Heart right ventricle (tissue), 16 donors: Measurements from ENCODE around the gene ATF6B. TPM values are rescaled to one million over a fixed set of nuclear protein-coding genes. Genes with fewer than 3 reads are reported as not detected.

Experiments
- ATAC-seq, 8 donors: fragments of 200-7000 bp; cut with Tn5 transposase; one replicate each; pipeline ENCODE4 v1.9.1; 2020; ENCODE audit warnings: mild to moderate bottlenecking in 8 of 8, moderate library complexity in 8 of 8, moderate number of reproducible peaks in 1 of 8
- DNase-seq, 2 donors: peaks; one replicate each; pipeline ENCODE4 v3.0.0-alpha.2; 2020
- H3K27ac ChIP-seq, 10 donors: fragments of 200-600 bp; sonication (generic) in 2 of 10; one replicate each; pipeline versions ENCODE4 v1.5.0 to v1.8.0; 2020 to 2022; ENCODE audit warnings: mild to moderate bottlenecking in 3 of 10
- H3K27me3 ChIP-seq, 7 donors: fragments of 200-600 bp; one replicate each; pipeline ENCODE4 v1.8.0; 2021 to 2022; ENCODE audit warnings: mild to moderate bottlenecking in 2 of 7
- H3K36me3 ChIP-seq, 9 donors: fragments of 200-600 bp; sonication (generic) in 1 of 9; one replicate each; pipeline versions ENCODE4 v1.5.0 to v1.8.0; 2020 to 2022; ENCODE audit warnings: mild to moderate bottlenecking in 2 of 9
- H3K4me1 ChIP-seq, 9 donors: fragments of 200-600 bp; sonication (generic) in 1 of 9; one replicate each; pipeline versions ENCODE4 v1.5.0 to v1.8.0; 2020 to 2022; ENCODE audit warnings: mild to moderate bottlenecking in 4 of 9
- H3K4me3 ChIP-seq, 10 donors: fragments of 200-600 bp; sonication (generic) in 2 of 10; one replicate each; pipeline versions ENCODE4 v1.5.0 to v1.8.0; 2020 to 2022; ENCODE audit warnings: mild to moderate bottlenecking in 7 of 10, moderate library complexity in 2 of 10
- H3K9me3 ChIP-seq, 11 donors: fragments of 200-600 bp in 10 of 11; sonication (generic) in 2 of 11; one replicate each; pipeline versions ENCODE4 v1.5.0 to v1.8.0; 2013 to 2022; ENCODE audit warnings: mild to moderate bottlenecking in 2 of 11, control low read depth in 1 of 11, moderate library complexity in 1 of 11
- WGBS, 2 donors: extraction: QIAGEN DNeasy Blood & Tissue Kit; methylation state at CpG; one replicate each; pipeline ENCODE4 v1.1.7; 2013; ENCODE audit warnings: inconsistent platforms in 1 of 2; 5-methylcytosine and 5-hydroxymethylcytosine counted together
- intact Hi-C, 10 donors: fragments of 100-400 bp; cut with DNase I; formaldehyde crosslinking; loops; one replicate each; pipeline versions ENCODE4 v1.11.1 to v1.14.2; 2022
- polyA plus RNA-seq, 2 donors: library from polyadenylated mRNA; stranded (reverse); fragments of 200-250 nt; gene quantifications; one replicate each; pipeline ENCODE4 v1.2.3, GENCODE V29; 2013
- total RNA-seq, 10 donors: library from RNA; stranded (reverse); fragmentation: NEBNext Ultra II Directional in 3 of 10; extraction: Animal tissue kit (Norgen Biotek cat#: 25700) in 3 of 10; gene quantifications; one replicate each; pipeline versions ENCODE4 v1.2.1 to v1.2.4, GENCODE V29; 2021 to 2023
- TF ChIP-seq, protein P1 (sequence below), 9 donors: fragments of 200-600 bp; sonication (generic) in 2 of 9; IDR thresholded peaks; one replicate each; pipeline versions ENCODE4 v1.5.0 to v1.8.0; 2021 to 2022; ENCODE audit warnings: antibody characterized with exemption in 9 of 9, mild to moderate bottlenecking in 5 of 9, moderate library complexity in 1 of 9
- donor health status: Arrhythmogenic right ventricular cardiomyopathy.
- donor health status: ischemic (EF 13 %, LVEDD 7.1; RV severe dilation, severe dysfunction).
- donor health status: healthy with polysubstance abuse.
- donor health status: DM: no; HTN: yes; CAD: no.
- donor health status: DM: no; HTN: no; CAD: no.
- donor health status: ischemic (EF 25% LVEDD 6.9; RV normal size, moderate dysfunction).
- donor health status: ischemic (EF 25% LVEDD 5.7; RV mildly dilated, moderate dysfunction).
- donor health status: healthy.
- donor health status: DM: yes; HTN: yes; CAD: no.
- donor health status: Ischemic cardiomyopathy.
- donor health status: ischemic (EF 35%, LVEDD 5.7; RV mildly dilated, moderate dysfunction).
- donor health status: nonischemic (EF 11% LVEDD 7.7; RV severe dilation, severe dysfunction).
- donor health status: DM: yes; HTN: yes; CAD: no.
- donor health status: PGD.
- donor health status: ischemic (EF 29% LVEDD 5.4; RV normal size, mild dysfunction).
- donor health status: nonischemic (EF 23%, LVEDD 6.1; RV moderate dilation, normal function).

The ATF6B gene
- total and polyA plus RNA-seq, 12 donors = 20.1 to 47.0 (median 29.4) TPM

- peaks cover 0 to 89% (median 6%) of the 10 kb centered on the region in 9 donors for H3K36me3 ChIP-seq
- no peak for DNase-seq
- H3K9me3 ChIP-seq = no peaks in the 10 kb centered on the region
- peak in 4 of 8 donors; percentile 4 to 24 (median 9) for ATAC-seq
- TF ChIP-seq, protein P1, sequence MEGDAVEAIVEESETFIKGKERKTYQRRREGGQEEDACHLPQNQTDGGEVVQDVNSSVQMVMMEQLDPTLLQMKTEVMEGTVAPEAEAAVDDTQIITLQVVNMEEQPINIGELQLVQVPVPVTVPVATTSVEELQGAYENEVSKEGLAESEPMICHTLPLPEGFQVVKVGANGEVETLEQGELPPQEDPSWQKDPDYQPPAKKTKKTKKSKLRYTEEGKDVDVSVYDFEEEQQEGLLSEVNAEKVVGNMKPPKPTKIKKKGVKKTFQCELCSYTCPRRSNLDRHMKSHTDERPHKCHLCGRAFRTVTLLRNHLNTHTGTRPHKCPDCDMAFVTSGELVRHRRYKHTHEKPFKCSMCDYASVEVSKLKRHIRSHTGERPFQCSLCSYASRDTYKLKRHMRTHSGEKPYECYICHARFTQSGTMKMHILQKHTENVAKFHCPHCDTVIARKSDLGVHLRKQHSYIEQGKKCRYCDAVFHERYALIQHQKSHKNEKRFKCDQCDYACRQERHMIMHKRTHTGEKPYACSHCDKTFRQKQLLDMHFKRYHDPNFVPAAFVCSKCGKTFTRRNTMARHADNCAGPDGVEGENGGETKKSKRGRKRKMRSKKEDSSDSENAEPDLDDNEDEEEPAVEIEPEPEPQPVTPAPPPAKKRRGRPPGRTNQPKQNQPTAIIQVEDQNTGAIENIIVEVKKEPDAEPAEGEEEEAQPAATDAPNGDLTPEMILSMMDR (IDR thresholded peaks at IDR 0.05) = no peak
- no peak overlapping the region for H3K27ac ChIP-seq
- intact Hi-C loops = no loop called here
- WGBS, 2 donors = 80 to 83% methylated on average over 30 of the region's 30 CpGs
- H3K27me3 ChIP-seq = peaks cover 0 to 36% (median 22%) of the 10 kb centered on the region in 7 donors
- H3K4me3 ChIP-seq = peak overlapping the region in 2 of 10 donors; percentile 15 to 25
- peaks cover 3 to 40% (median 25%) of the 10 kb centered on the region in 9 donors for H3K4me1 ChIP-seq
Observed at GRCh38 chr6:32095338-32096086, 32.5 kb downstream of the ATF6B start.

- Histone ChIP-seq H3K27me3 (peaks cover 0 to 35% (median 22%) of the 10 kb centered on the region in 7 donors), H3K27ac (peak overlapping the region in 9 of 10 donors; percentile 20 to 68 (median 46)), H3K9me3 (no peaks in the 10 kb centered on the region), H3K36me3 (peaks cover 0 to 97% (median 7%) of the 10 kb centered on the region in 9 donors), H3K4me1 (peaks cover 3 to 49% (median 29%) of the 10 kb centered on the region in 9 donors), H3K4me3 (no peak overlapping the region)
- no peak for DNase-seq
- WGBS, 2 donors = 40 to 43% methylated on average over 8 of the region's 8 CpGs
- ATAC-seq = peak in 5 of 8 donors; percentile 22 to 76 (median 34)
- TF ChIP-seq, protein P1 (IDR thresholded peaks at IDR 0.05) = no peak
- intact Hi-C loops = no loop called here
Observed at GRCh38 chr6:32092760-32093497, 35.1 kb downstream of the ATF6B start.

- Histone ChIP-seq H3K27ac (peak overlapping the region in 3 of 10 donors; percentile 40 to 87 (median 86)), H3K36me3 (peaks cover 0 to 88% (median 7%) of the 10 kb centered on the region in 9 donors)
- intact Hi-C loops = no loop called here
Observed at GRCh38 chr6:32089082-32089828, 38.8 kb downstream of the ATF6B start.

More at GRCh38 chr6:32089082-32089828, 38.8 kb downstream of the ATF6B start:
- peaks cover 3 to 47% (median 39%) of the 10 kb centered on the region in 9 donors for H3K4me1 ChIP-seq
- peaks cover 0 to 27% (median 3%) of the 10 kb centered on the region in 7 donors for H3K27me3 ChIP-seq
- ATAC-seq (no peak), DNase-seq (no peak)
- no peaks in the 10 kb centered on the region for H3K9me3 ChIP-seq
- TF ChIP-seq, protein P1 (IDR thresholded peaks at IDR 0.05) = no peak
- H3K4me3 ChIP-seq = no peak overlapping the region
- WGBS, 2 donors = 86% methylated on average over 10 of the region's 10 CpGs
